NCI-H2171 treated with DMSO at 0.1 percent for 48 hours (cell line): ENCODE measurements around the gene ELMO3.
A peak's percentile ranks its signal among the peaks of the same experiment; 100 is the strongest.

Experiments used
- DNase-seq: peaks from one replicate; lab custom pipeline; 2025; lab: John Stamatoyannopoulos, UW

ELMO3 gene

GRCh38 chr16:67183627-67184452 lies 15.1 kb upstream of the ELMO3 start, which contains the start of gene MATCAP1:
Gene MATCAP1, minus strand, starts transcription at chr16:67183963. Its CDS starts 3,353 bp downstream, at chr16:67180610.
- peak; percentile 99 for DNase-seq

- peak; percentile 75 for DNase-seq
Observed at GRCh38 chr16:67184453-67184994, 14.4 kb upstream of the ELMO3 start.

GRCh38 chr16:67184995-67185650 lies 13.8 kb upstream of the ELMO3 start:
- peak; percentile 75 for DNase-seq

GRCh38 chr16:67185651-67186134 lies 13.2 kb upstream of the ELMO3 start:
- DNase-seq: no peak

- DNase-seq: no peak
Observed at GRCh38 chr16:67186550-67186950, 12.4 kb upstream of the ELMO3 start.

GRCh38 chr16:67187175-67187890 lies 11.6 kb upstream of the ELMO3 start:
- no peak for DNase-seq

GRCh38 chr16:67188323-67188722 lies 10.6 kb upstream of the ELMO3 start:
- no peak for DNase-seq

- DNase-seq: no peak
Observed at GRCh38 chr16:67188798-67189197, 10.1 kb upstream of the ELMO3 start.

GRCh38 chr16:67190041-67190440 lies 8.9 kb upstream of the ELMO3 start, which contains the start of gene EXOC3L1:
Gene EXOC3L1, minus strand, starts transcription at chr16:67190136. Its CDS starts 460 bp downstream, at chr16:67189676.
- no peak for DNase-seq

- no peak for DNase-seq
Observed at GRCh38 chr16:67190448-67191399, 8.2 kb upstream of the ELMO3 start.

- DNase-seq: no peak
Observed at GRCh38 chr16:67191411-67191994, 7.4 kb upstream of the ELMO3 start.

GRCh38 chr16:67191995-67192681 lies 6.8 kb upstream of the ELMO3 start, which contains the start of gene E2F4:
Gene E2F4, plus strand, starts transcription at chr16:67192155. Its CDS starts 73 bp downstream, at chr16:67192228.
- peak; percentile 87 for DNase-seq

- DNase-seq: no peak
Observed at GRCh38 chr16:67192781-67193361, 6.1 kb upstream of the ELMO3 start.

- DNase-seq: no peak
Observed at GRCh38 chr16:67193536-67193935, 5.4 kb upstream of the ELMO3 start.

GRCh38 chr16:67194260-67194659 lies 4.7 kb upstream of the ELMO3 start:
- no peak for DNase-seq

GRCh38 chr16:67195676-67196075 lies 3.3 kb upstream of the ELMO3 start:
- DNase-seq: no peak

- no peak for DNase-seq
Observed at GRCh38 chr16:67196881-67197280, 2.0 kb upstream of the ELMO3 start.

- no peak for DNase-seq
Observed at GRCh38 chr16:67197704-67198103, 1.2 kb upstream of the ELMO3 start.

- peak; percentile 75 for DNase-seq
Observed at GRCh38 chr16:67198238-67198734, 645 bp upstream of the ELMO3 start.
